ENCODE measurements around the gene POC1B.

POC1B gene

DNA sequence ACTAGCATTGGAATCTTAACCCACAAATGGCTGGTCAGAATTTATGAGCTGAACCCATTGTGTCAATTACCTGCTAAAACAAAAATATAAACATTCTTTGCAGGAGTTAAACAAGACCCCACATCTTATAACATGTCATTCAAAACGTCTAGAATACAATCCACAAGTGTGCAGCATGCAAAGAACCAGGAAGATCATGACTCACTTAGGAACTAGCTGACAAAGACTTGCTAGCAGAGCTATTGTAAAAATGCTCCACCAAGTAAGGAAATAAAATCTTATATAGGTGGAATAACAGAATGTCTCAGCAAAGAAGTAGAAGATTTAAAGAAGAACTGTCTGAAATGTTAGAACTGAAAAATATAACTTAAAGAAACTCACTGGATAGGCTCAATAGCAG lies 26.5 kb upstream of the POC1B start:
- Histone ChIP-seq H3K27ac (ENCODE audit: low read length) (no peak overlapping the region), H3K27me3 (ENCODE audit: low read depth, low read length) (no peaks in the 10 kb centered on the region), H3K4me3 (ENCODE audit: low read depth in 1 of 2, low read length in 2 of 2) (no peak overlapping the region), H3K9me3 (ENCODE audit: control insufficient read depth in 1 of 2, low read length in 2 of 2) (no peaks in the 10 kb centered on the region), H3K36me3 (ENCODE audit: control insufficient read depth in 1 of 2, insufficient read depth in 2 of 2, low read length in 2 of 2) (no peaks in the 10 kb centered on the region), H3K4me1 (ENCODE audit: control insufficient read depth in 1 of 2, insufficient read depth in 2 of 2, low read length in 2 of 2) (no peaks in the 10 kb centered on the region)

DNA sequence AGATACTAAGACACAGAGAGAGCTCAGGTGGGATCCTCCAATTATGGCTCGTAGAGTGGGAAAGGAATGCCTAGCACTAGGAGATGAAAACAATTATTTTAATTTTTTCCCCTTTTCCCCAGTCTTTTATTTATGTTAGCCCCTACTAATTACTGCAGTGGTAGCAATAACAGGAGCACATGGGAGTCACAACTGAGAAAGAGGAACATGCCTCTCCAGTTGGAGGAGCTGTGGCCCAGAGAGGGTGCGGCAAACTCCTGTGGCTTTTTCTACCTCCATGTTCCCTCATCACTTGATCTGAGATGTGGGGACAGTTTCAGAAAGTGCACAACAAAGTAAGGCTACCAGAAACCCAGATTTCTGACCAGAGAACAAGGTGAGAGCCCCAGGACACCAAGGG lies 25.9 kb upstream of the POC1B start:
- no peak overlapping the region for H3K4me3 ChIP-seq (ENCODE audit: low read depth in 1 of 2, low read length in 2 of 2)
- H3K4me1 ChIP-seq (ENCODE audit: control insufficient read depth in 1 of 2, insufficient read depth in 2 of 2, low read length in 2 of 2) = no peaks in the 10 kb centered on the region
- H3K27ac ChIP-seq (ENCODE audit: low read length) = no peak overlapping the region
- H3K27me3 ChIP-seq (ENCODE audit: low read depth, low read length) = no peaks in the 10 kb centered on the region
- H3K36me3 ChIP-seq (ENCODE audit: control insufficient read depth in 1 of 2, insufficient read depth in 2 of 2, low read length in 2 of 2) = no peaks in the 10 kb centered on the region
- H3K9me3 ChIP-seq (ENCODE audit: control insufficient read depth in 1 of 2, low read length in 2 of 2) = no peaks in the 10 kb centered on the region

DNA sequence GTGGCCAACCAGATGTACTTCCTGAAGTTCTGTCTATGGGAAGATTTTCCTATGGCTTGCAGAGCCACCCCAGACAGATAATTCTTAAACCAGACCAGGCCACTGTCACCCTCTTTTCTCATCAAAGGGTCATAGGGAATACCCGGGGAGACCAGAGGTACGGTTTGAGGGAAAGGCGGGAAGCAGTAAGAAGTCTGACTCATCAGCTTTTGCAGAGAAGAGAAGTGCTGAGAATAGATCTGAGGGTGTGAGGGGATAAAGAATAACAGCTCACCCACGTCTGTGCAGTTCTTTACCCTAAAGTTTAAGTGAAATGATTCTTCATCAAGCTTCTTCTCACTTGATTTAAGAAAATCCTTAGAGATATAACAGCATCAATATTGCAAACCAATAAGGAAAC lies 21.3 kb upstream of the POC1B start:
- no peak overlapping the region for H3K27ac ChIP-seq (ENCODE audit: low read length)
- peaks cover 0 to 5% of the 10 kb centered on the region in 2 donors for H3K4me1 ChIP-seq (ENCODE audit: control insufficient read depth in 1 of 2, insufficient read depth in 2 of 2, low read length in 2 of 2)
- no peaks in the 10 kb centered on the region for H3K9me3 ChIP-seq (ENCODE audit: control insufficient read depth in 1 of 2, low read length in 2 of 2)
- H3K4me3 ChIP-seq (ENCODE audit: low read depth in 1 of 2, low read length in 2 of 2) = no peak overlapping the region
- H3K36me3 ChIP-seq (ENCODE audit: control insufficient read depth in 1 of 2, insufficient read depth in 2 of 2, low read length in 2 of 2) = no peaks in the 10 kb centered on the region
- no peaks in the 10 kb centered on the region for H3K27me3 ChIP-seq (ENCODE audit: low read depth, low read length)

DNA sequence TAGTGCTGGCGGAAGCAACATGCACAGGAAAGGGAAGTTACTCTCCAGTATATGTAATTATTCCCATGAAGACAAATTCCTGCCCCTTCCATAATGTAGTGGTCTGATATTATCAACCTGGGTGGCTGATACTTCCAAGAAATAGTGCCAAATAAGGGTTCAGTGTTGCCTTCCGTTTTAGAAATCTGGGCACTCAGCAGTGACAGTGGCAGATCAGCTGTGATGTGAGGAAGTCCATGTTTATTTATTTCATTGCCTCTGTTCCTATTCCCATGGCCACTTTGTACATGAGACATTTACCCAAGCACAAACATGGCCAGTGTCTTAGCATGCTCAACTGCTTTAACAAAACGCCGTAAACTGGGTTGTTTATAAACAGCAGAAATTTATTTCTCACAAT lies 20.3 kb upstream of the POC1B start:
- Histone ChIP-seq H3K27me3 (ENCODE audit: low read depth, low read length) (no peaks in the 10 kb centered on the region), H3K4me3 (ENCODE audit: low read depth in 1 of 2, low read length in 2 of 2) (no peak overlapping the region), H3K4me1 (ENCODE audit: control insufficient read depth in 1 of 2, insufficient read depth in 2 of 2, low read length in 2 of 2) (peaks cover 0 to 5% of the 10 kb centered on the region in 2 donors), H3K27ac (ENCODE audit: low read length) (no peak overlapping the region), H3K9me3 (ENCODE audit: control insufficient read depth in 1 of 2, low read length in 2 of 2) (no peaks in the 10 kb centered on the region), H3K36me3 (ENCODE audit: control insufficient read depth in 1 of 2, insufficient read depth in 2 of 2, low read length in 2 of 2) (peaks cover 0 to 3% of the 10 kb centered on the region in 2 donors)

DNA sequence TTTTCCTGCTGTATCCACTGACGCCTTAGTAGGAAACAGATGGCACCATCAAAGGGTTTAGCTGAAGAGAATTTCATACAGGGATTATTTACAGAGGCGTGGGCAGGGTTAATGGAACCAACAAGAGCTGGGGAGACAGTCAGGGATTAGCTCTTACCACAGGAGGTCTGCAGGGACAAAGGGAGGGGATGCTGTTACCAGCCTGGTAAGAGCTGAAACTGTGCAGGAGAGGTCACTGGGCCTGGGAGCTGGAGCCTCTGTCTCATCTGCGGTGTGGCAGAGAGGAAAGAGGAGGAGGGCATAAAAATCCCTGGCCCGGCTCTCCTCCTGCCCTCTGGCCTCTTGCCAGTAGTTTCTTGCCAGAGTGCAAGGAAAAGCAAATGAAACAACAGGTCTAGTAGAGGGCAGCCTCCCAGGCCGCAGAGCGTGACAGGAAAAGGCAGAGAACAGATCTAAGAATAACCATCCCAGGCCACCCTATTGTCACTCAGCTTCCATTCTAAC lies 18.9 kb upstream of the POC1B start:
- H3K4me3 ChIP-seq (ENCODE audit: low read depth in 1 of 2, low read length in 2 of 2) = no peak overlapping the region
- H3K27me3 ChIP-seq (ENCODE audit: low read depth, low read length) = no peaks in the 10 kb centered on the region
- H3K4me1 ChIP-seq (ENCODE audit: control insufficient read depth in 1 of 2, insufficient read depth in 2 of 2, low read length in 2 of 2) = peaks cover 0 to 5% of the 10 kb centered on the region in 2 donors
- H3K9me3 ChIP-seq (ENCODE audit: control insufficient read depth in 1 of 2, low read length in 2 of 2) = no peaks in the 10 kb centered on the region
- H3K27ac ChIP-seq (ENCODE audit: low read length) = no peak overlapping the region
- H3K36me3 ChIP-seq (ENCODE audit: control insufficient read depth in 1 of 2, insufficient read depth in 2 of 2, low read length in 2 of 2) = peaks cover 0 to 3% of the 10 kb centered on the region in 2 donors

DNA sequence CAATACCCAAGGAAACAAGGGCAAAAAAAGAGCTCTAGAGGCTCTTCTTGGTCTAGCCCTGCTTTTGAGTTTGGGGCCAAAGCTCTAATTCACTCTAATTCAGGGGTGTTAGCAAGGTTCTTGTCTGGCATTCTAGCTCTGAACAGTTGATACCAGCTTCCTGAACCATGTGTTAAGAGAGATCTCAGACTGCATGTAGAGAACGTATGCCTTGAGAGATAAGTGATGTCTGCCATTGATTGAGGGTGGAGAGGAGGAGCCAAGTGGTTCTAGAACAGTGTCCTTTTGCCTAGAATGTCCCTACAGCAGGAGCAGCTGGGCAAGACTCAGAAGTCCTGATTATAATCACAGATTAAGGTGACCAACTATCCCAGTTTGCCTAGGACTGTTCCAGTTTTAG lies 18.2 kb upstream of the POC1B start:
- no peaks in the 10 kb centered on the region for H3K9me3 ChIP-seq (ENCODE audit: control insufficient read depth in 1 of 2, low read length in 2 of 2)
- no peaks in the 10 kb centered on the region for H3K27me3 ChIP-seq (ENCODE audit: low read depth, low read length)
- peaks cover 0 to 5% of the 10 kb centered on the region in 2 donors for H3K4me1 ChIP-seq (ENCODE audit: control insufficient read depth in 1 of 2, insufficient read depth in 2 of 2, low read length in 2 of 2)
- no peak overlapping the region for H3K27ac ChIP-seq (ENCODE audit: low read length)
- H3K36me3 ChIP-seq (ENCODE audit: control insufficient read depth in 1 of 2, insufficient read depth in 2 of 2, low read length in 2 of 2) = peaks cover 0 to 3% of the 10 kb centered on the region in 2 donors
- no peak overlapping the region for H3K4me3 ChIP-seq (ENCODE audit: low read depth in 1 of 2, low read length in 2 of 2)

DNA sequence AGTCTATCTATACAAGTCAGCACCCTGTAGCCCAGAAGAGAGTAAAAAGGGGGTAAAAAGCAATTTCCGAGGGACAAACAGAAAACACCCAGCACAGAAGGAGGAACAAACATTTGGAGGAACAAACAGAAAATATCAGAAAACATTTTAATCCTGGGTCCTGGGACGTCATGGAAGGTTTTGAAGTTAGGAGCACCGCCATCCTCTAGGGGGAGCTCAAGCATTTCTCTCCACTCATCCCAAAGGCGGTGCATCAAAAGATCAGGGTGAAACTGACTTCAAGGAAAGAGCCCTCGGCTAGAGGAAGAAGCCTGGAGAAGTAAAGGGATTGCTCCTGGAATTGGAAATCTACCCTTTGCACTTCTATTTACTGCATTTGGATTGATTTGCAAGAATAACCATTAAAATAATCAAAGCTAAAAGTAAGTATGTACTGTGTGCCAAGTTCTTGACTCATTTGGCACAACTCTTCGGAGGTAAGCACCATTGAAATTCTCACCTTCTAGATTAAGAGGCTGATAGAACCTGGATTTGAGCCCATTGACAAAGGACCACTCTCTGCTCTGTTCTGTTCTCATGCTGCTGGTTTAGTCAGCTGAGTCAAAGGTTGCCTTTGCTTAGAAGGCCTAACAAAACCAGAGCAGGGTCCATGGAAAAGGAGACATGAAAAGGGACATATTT lies 17.2 kb upstream of the POC1B start:
- Histone ChIP-seq H3K4me1 (ENCODE audit: control insufficient read depth in 1 of 2, insufficient read depth in 2 of 2, low read length in 2 of 2) (peaks cover 0 to 5% of the 10 kb centered on the region in 2 donors), H3K4me3 (ENCODE audit: low read depth in 1 of 2, low read length in 2 of 2) (no peak overlapping the region), H3K27ac (ENCODE audit: low read length) (no peak overlapping the region), H3K36me3 (ENCODE audit: control insufficient read depth in 1 of 2, insufficient read depth in 2 of 2, low read length in 2 of 2) (peaks cover 0 to 3% of the 10 kb centered on the region in 2 donors), H3K27me3 (ENCODE audit: low read depth, low read length) (no peaks in the 10 kb centered on the region), H3K9me3 (ENCODE audit: control insufficient read depth in 1 of 2, low read length in 2 of 2) (no peaks in the 10 kb centered on the region)

DNA sequence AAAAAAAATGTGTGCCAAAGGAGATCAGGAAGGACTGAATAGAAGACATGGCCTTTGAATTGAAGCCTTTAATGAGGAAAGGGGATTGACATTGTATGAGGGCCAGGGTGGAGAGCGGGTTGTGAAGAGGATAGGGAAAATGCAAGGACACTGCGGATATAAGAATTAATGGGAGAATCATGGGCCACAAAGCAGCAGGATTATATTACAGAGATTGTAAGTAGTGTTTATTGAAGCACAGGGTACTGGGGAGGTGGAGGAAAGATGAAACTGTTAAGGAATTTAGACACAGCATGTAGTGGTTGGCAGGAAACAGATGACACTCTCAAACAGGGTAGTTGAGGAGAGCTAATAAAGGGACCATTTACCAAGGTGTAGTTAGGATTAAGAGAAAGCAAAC lies 16.4 kb upstream of the POC1B start:
- Histone ChIP-seq H3K36me3 (ENCODE audit: control insufficient read depth in 1 of 2, insufficient read depth in 2 of 2, low read length in 2 of 2) (peaks cover 0 to 3% of the 10 kb centered on the region in 2 donors), H3K9me3 (ENCODE audit: control insufficient read depth in 1 of 2, low read length in 2 of 2) (no peaks in the 10 kb centered on the region), H3K4me1 (ENCODE audit: control insufficient read depth in 1 of 2, insufficient read depth in 2 of 2, low read length in 2 of 2) (peaks cover 0 to 5% of the 10 kb centered on the region in 2 donors), H3K27me3 (ENCODE audit: low read depth, low read length) (no peaks in the 10 kb centered on the region), H3K27ac (ENCODE audit: low read length) (no peak overlapping the region), H3K4me3 (ENCODE audit: low read depth in 1 of 2, low read length in 2 of 2) (no peak overlapping the region)

DNA sequence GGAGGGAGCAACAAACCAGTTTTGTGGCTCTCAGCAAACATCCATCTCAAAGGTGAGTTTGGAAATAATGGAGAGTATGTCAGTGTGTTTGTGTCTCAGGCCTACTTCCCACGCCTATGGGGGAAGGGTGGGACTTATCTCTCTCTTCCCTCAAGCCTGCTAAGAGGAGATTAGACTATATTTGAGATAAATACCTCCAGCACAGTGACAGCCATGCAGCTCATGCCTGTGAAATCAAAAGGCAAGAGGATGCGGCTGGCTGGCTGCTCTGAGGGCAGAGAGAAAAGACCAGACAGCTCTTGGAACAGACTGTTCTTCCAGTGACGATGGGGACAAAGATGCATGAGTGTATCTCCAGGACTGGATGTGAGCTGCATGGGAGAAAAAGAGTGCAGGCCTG lies 14.7 kb upstream of the POC1B start:
- Histone ChIP-seq H3K9me3 (ENCODE audit: control insufficient read depth in 1 of 2, low read length in 2 of 2) (no peaks in the 10 kb centered on the region), H3K36me3 (ENCODE audit: control insufficient read depth in 1 of 2, insufficient read depth in 2 of 2, low read length in 2 of 2) (peaks cover 0 to 3% of the 10 kb centered on the region in 2 donors), H3K27ac (ENCODE audit: low read length) (no peak overlapping the region), H3K27me3 (ENCODE audit: low read depth, low read length) (no peaks in the 10 kb centered on the region), H3K4me1 (ENCODE audit: control insufficient read depth in 1 of 2, insufficient read depth in 2 of 2, low read length in 2 of 2) (peaks cover 0 to 5% of the 10 kb centered on the region in 2 donors), H3K4me3 (ENCODE audit: low read depth in 1 of 2, low read length in 2 of 2) (no peak overlapping the region)

DNA sequence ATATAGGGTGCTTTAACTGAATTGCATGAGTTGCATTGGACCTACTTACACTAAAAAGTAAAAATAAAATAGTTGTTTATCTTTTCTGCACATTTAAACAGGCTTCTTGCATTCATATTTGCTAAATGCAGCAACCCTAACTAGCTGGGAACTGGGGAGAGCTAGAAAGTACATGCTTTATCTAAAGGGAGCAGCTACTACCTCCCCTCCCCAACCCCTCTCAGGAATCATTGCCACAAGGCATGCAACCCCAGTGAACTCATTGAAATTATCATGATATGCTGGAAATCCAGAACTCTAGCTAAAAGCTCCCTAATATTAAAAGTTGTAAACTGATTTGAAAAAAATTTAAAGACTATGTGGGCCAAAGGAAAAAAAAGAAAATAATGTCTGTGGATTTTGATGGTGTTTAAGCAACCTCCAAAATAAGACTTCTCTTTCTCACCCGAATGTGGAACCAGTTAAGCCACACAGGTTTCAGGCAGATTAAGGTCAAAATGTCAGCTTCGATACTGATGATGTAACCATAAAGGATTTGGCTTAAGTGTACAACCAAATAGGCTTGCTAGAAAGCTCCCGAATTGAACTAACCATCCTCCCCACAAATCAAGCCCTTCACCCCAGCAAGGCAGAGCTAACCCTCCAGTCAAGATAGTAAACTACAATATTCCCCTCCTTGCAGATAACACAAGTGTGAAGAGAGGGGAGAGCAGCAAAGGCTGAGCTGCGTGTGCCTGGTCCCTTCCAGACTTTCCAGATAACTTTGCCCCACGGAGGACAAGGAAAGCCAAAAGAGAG lies 13.8 kb upstream of the POC1B start:
- H3K4me1 ChIP-seq (ENCODE audit: control insufficient read depth in 1 of 2, insufficient read depth in 2 of 2, low read length in 2 of 2) = peaks cover 0 to 1% of the 10 kb centered on the region in 2 donors
- H3K4me3 ChIP-seq (ENCODE audit: low read depth in 1 of 2, low read length in 2 of 2) = no peak overlapping the region
- peaks cover 0 to 3% of the 10 kb centered on the region in 2 donors for H3K36me3 ChIP-seq (ENCODE audit: control insufficient read depth in 1 of 2, insufficient read depth in 2 of 2, low read length in 2 of 2)
- H3K27ac ChIP-seq (ENCODE audit: low read length) = no peak overlapping the region
- no peaks in the 10 kb centered on the region for H3K27me3 ChIP-seq (ENCODE audit: low read depth, low read length)
- H3K9me3 ChIP-seq (ENCODE audit: control insufficient read depth in 1 of 2, low read length in 2 of 2) = no peaks in the 10 kb centered on the region

DNA sequence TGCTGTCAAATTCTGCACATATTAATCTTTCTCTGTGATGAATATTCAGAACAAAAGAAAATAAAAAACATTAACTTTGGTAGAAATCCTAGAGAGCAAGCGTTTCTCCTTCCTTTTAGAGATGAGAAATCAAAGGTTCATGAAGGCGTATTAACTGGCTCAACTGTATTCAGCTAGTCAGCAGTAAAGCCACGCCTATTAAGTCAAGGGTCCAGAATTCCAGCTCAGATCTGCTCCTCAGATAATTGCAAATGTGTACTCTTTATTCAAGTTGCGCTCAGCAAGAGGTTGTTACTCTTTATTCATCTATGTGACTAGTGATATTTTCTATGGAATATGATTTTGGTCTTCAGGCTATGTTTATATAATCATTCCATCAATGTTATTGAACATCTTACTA lies 13.1 kb upstream of the POC1B start:
- H3K4me1 ChIP-seq (ENCODE audit: control insufficient read depth in 1 of 2, insufficient read depth in 2 of 2, low read length in 2 of 2) = no peaks in the 10 kb centered on the region
- no peaks in the 10 kb centered on the region for H3K27me3 ChIP-seq (ENCODE audit: low read depth, low read length)
- no peaks in the 10 kb centered on the region for H3K9me3 ChIP-seq (ENCODE audit: control insufficient read depth in 1 of 2, low read length in 2 of 2)
- no peak overlapping the region for H3K27ac ChIP-seq (ENCODE audit: low read length)
- peaks cover 0 to 3% of the 10 kb centered on the region in 2 donors for H3K36me3 ChIP-seq (ENCODE audit: control insufficient read depth in 1 of 2, insufficient read depth in 2 of 2, low read length in 2 of 2)
- no peak overlapping the region for H3K4me3 ChIP-seq (ENCODE audit: low read depth in 1 of 2, low read length in 2 of 2)

All from muscle layer of duodenum (tissue), 2 donors.